A673 (cell line): ENCODE results near the gene SERINC2. TPM values are rescaled to one million over a fixed set of nuclear protein-coding genes. Genes with fewer than 3 reads are reported as not detected.

Source experiments
- BruUV-seq: library from RNA; stranded (reverse); fragments of 400-500 nt; replicated peaks from 2 replicates; lab custom pipeline; 2021; lab: Mats Ljungman, UMichigan
- CTCF ChIA-PET: fragments of 300-600 bp; sonication (Branson Sonifier 250); formaldehyde crosslinking; loops from one replicate; lab custom pipeline; 2022; ENCODE audit warnings: antibody characterized with exemption; lab: Charles Lee
- POLR2A ChIA-PET: fragments of 300-600 bp; sonication (Branson Sonifier 250); formaldehyde crosslinking; loops from one replicate; lab custom pipeline; 2022; ENCODE audit warnings: antibody characterized with exemption; ENCODE audit not compliant: low non-redundant PET; lab: Charles Lee
- DNase-seq: peaks from one replicate; pipeline ENCODE4 v3.0.0-alpha.2; 2015; ENCODE audit warnings: low spot score
- H3K27ac ChIP-seq: fragments of 200-600 bp; sonication (generic); 2 replicates; pipeline ENCODE4 v1.5.1; 2016; ENCODE audit warnings: mixed run types, low read depth, mild to moderate bottlenecking, mixed read lengths, antibody characterized with exemption, low read length; ENCODE audit not compliant: poor library complexity, severe bottlenecking
- H3K27me3 ChIP-seq: fragments of 200-600 bp; sonication (generic); replicated peaks from 2 replicates; pipeline ENCODE4 v1.6.1; 2017; ENCODE audit warnings: mixed run types, low read depth, mild to moderate bottlenecking, mixed read lengths, antibody characterized with exemption, low read length; ENCODE audit not compliant: insufficient read depth, poor library complexity
- H3K36me3 ChIP-seq: fragments of 200-600 bp; sonication (generic); 2 replicates; pipeline ENCODE4 v1.6.1; 2016; ENCODE audit warnings: mixed run types, mild to moderate bottlenecking, mixed read lengths, antibody characterized with exemption, low read length; ENCODE audit not compliant: insufficient read depth, poor library complexity, severe bottlenecking
- H3K4me1 ChIP-seq: fragments of 200-600 bp; sonication (generic); 2 replicates; pipeline ENCODE4 v1.6.1; 2017; ENCODE audit warnings: mixed run types, mild to moderate bottlenecking, mixed read lengths, antibody characterized with exemption, low read length; ENCODE audit not compliant: insufficient read depth, poor library complexity, severe bottlenecking
- H3K4me3 ChIP-seq: fragments of 200-600 bp; sonication (generic); 2 replicates; pipeline ENCODE4 v1.5.1; 2016; ENCODE audit warnings: low read depth, mixed run types, mild to moderate bottlenecking, mixed read lengths, low read length; ENCODE audit not compliant: poor library complexity, severe bottlenecking
- H3K9me3 ChIP-seq: fragments of 200-600 bp; sonication (generic); 2 replicates; pipeline ENCODE4 v1.6.1; 2016; ENCODE audit warnings: mixed run types, low read depth, mild to moderate bottlenecking, mixed read lengths, antibody characterized with exemption, low read length; ENCODE audit not compliant: poor library complexity, severe bottlenecking
- CTCF ChIP-seq: fragments of 300-800, 200-600 bp; sonication (generic); conservative IDR thresholded peaks from 2 replicates; pipeline ENCODE4 v1.5.1; 2017; ENCODE audit warnings: low read depth, mild to moderate bottlenecking, antibody characterized with exemption, low read length, moderate library complexity, mixed read lengths
- EZH2 ChIP-seq: fragments of 200-600 bp; sonication (generic); IDR thresholded peaks from 2 replicates; pipeline ENCODE4 v1.6.1; 2017; ENCODE audit warnings: borderline replicate concordance, low read depth, mild to moderate bottlenecking, mixed read lengths, antibody characterized with exemption, low read length; ENCODE audit not compliant: poor library complexity, severe bottlenecking
- intact Hi-C: fragments of 100-400 bp; cut with micrococcal nuclease; formaldehyde crosslinking; loops from one replicate; pipeline ENCODE4 v1.10.0; 2022; ENCODE audit not compliant: unreplicated experiment
- total RNA-seq: library from RNA; stranded (reverse); gene quantifications from 2 replicates; pipeline ENCODE4 v1.2.3, GENCODE V29; 2021

Gene SERINC2
- total RNA-seq, 1 experiment from 2014 or later: 0.30 TPM

GRCh38 chr1:31368611-31369107 lies 44.4 kb upstream of the SERINC2 start:
- intact Hi-C loops: no loop called here
- POLR2A ChIA-PET: no interaction called here
- H3K4me3 ChIP-seq: no peak overlapping the region

GRCh38 chr1:31370021-31370420 lies 43.0 kb upstream of the SERINC2 start:
- Histone ChIP-seq H3K9me3 (no peaks in the 10 kb centered on the region), H3K27ac (no peak overlapping the region), H3K27me3 (no peaks in the 10 kb centered on the region), H3K4me1 (peaks cover 11% of the 10 kb centered on the region), H3K4me3 (no peak overlapping the region), H3K36me3 (no peaks in the 10 kb centered on the region)
- CTCF ChIA-PET: no interaction called here
- POLR2A ChIA-PET: interaction anchor here (0.6 kb wide), 1 partner anchor 45 kb away, joined by 3 read pairs; no protein-coding TSS in a partner anchor
- no TSS peak for BruUV-seq
- TF ChIP-seq CTCF (no peak), EZH2 (no peak)
- intact Hi-C loops: no loop called here
- DNase-seq: no peak

More at GRCh38 chr1:31368611-31369107, 44.4 kb upstream of the SERINC2 start:
- TF ChIP-seq EZH2: no peak
- peaks cover 7% of the 10 kb centered on the region for H3K4me1 ChIP-seq
- BruUV-seq: no TSS peak
- H3K36me3 ChIP-seq: peaks cover 7% of the 10 kb centered on the region
- no peaks in the 10 kb centered on the region for H3K27me3 ChIP-seq
- DNase-seq: no peak
- no peaks in the 10 kb centered on the region for H3K9me3 ChIP-seq
- no peak overlapping the region for H3K27ac ChIP-seq
- CTCF ChIA-PET: no interaction called here

- Histone ChIP-seq H3K9me3 (no peaks in the 10 kb centered on the region), H3K36me3 (no peaks in the 10 kb centered on the region), H3K27me3 (no peaks in the 10 kb centered on the region), H3K4me1 (peaks cover 11% of the 10 kb centered on the region), H3K4me3 (no peak overlapping the region), H3K27ac (no peak overlapping the region)
- TF ChIP-seq CTCF: no peak
- no peak for TF ChIP-seq EZH2
- intact Hi-C loops: no loop called here
- BruUV-seq: no TSS peak
- no peak for DNase-seq
- POLR2A ChIA-PET: no interaction called here
- CTCF ChIA-PET: no interaction called here
Measured at GRCh38 chr1:31370565-31370964, 42.4 kb upstream of the SERINC2 start.
